ENCODE measurements around the gene ASPHD1.

ASPHD1 gene

GRCh38 chr16:29906520-29907244, 6.4 kb downstream of the ASPHD1 start:
- TF ChIP-seq REST (IDR thresholded peaks at IDR 0.05; ENCODE audit: insufficient read depth in 1 of 2, low read depth in 2 of 2, low read length in 2 of 2) = no peak

- TF ChIP-seq SIN3A (IDR thresholded peaks at IDR 0.05; ENCODE audit: borderline replicate concordance, insufficient read depth, low read length) (no peak), REST (IDR thresholded peaks at IDR 0.05; ENCODE audit: insufficient read depth in 1 of 2, low read depth in 2 of 2, low read length in 2 of 2) (no peak), FOXP2 (optimal IDR thresholded peaks at IDR 0.05; ENCODE audit: borderline replicate concordance, extremely low read depth, extremely low read length, insufficient read depth) (no peak), TAF1 (IDR thresholded peaks at IDR 0.05; ENCODE audit: borderline replicate concordance, insufficient read depth, low read length) (no peak), POLR2AphosphoS5 (IDR thresholded peaks at IDR 0.05; ENCODE audit: low read depth, low read length) (no peak)
Measured at GRCh38 chr16:29907973-29908372, 7.7 kb downstream of the ASPHD1 start.

GRCh38 chr16:29908719-29909220, 8.5 kb downstream of the ASPHD1 start:
- TF ChIP-seq FOXP2 (optimal IDR thresholded peaks at IDR 0.05; ENCODE audit: borderline replicate concordance, extremely low read depth, extremely low read length, insufficient read depth) (no peak), POLR2AphosphoS5 (IDR thresholded peaks at IDR 0.05; ENCODE audit: low read depth, low read length) (no peak), SIN3A (IDR thresholded peaks at IDR 0.05; ENCODE audit: borderline replicate concordance, insufficient read depth, low read length) (no peak), TAF1 (IDR thresholded peaks at IDR 0.05; ENCODE audit: borderline replicate concordance, insufficient read depth, low read length) (no peak), REST (IDR thresholded peaks at IDR 0.05; ENCODE audit: insufficient read depth in 1 of 2, low read depth in 2 of 2, low read length in 2 of 2) (no peak)

- TF ChIP-seq FOXP2 (optimal IDR thresholded peaks at IDR 0.05; ENCODE audit: borderline replicate concordance, extremely low read depth, extremely low read length, insufficient read depth) (no peak), REST (IDR thresholded peaks at IDR 0.05; ENCODE audit: insufficient read depth in 1 of 2, low read depth in 2 of 2, low read length in 2 of 2) (no peak), SIN3A (IDR thresholded peaks at IDR 0.05; ENCODE audit: borderline replicate concordance, insufficient read depth, low read length) (no peak), POLR2AphosphoS5 (IDR thresholded peaks at IDR 0.05; ENCODE audit: low read depth, low read length) (no peak), TAF1 (IDR thresholded peaks at IDR 0.05; ENCODE audit: borderline replicate concordance, insufficient read depth, low read length) (no peak)
Measured at GRCh38 chr16:29909391-29909790, 9.1 kb downstream of the ASPHD1 start.

Data from PFSK-1 (cell line).